Activated CD4-positive, alpha-beta T cell treated with anti-CD3 and anti-CD28 coated beads, Interleukin-2, amount 10 ng/mL, durations not matched to agents 7 days and 5 days (primary cell): ENCODE results near the gene GJD4. TPM values are rescaled to one million over a fixed set of nuclear protein-coding genes. Genes with fewer than 3 reads are reported as not detected.
A peak's percentile ranks its signal among the peaks of the same experiment; 100 is the strongest.

ENCODE experiments used
- CTCF ChIA-PET: fragments of 350-600 bp; sonication (Branson Sonifier 250); formaldehyde crosslinking; loops from one replicate; lab custom pipeline; 2021; ENCODE audit warnings: antibody characterized with exemption; lab: Charles Lee
- POLR2A ChIA-PET: fragments of 350-600 bp; sonication (Branson Sonifier 250); formaldehyde crosslinking; loops from one replicate; lab custom pipeline; 2021; ENCODE audit warnings: antibody characterized with exemption; lab: Charles Lee
- DNase-seq: peaks from one replicate; pipeline ENCODE4 v3.0.0-alpha.2; 2020
- H3K27ac Mint-ChIP-seq: one replicate; pipeline ENCODE4 v1.8.0; 2021; ENCODE audit warnings: mild to moderate bottlenecking, moderate library complexity, mixed read lengths
- H3K27me3 Mint-ChIP-seq: one replicate; pipeline ENCODE4 v1.8.0; 2021; ENCODE audit warnings: mixed read lengths
- H3K36me3 Mint-ChIP-seq: one replicate; pipeline ENCODE4 v1.8.0; 2021; ENCODE audit warnings: low read depth, mixed read lengths
- H3K4me1 Mint-ChIP-seq: one replicate; pipeline ENCODE4 v1.8.0; 2021; ENCODE audit warnings: mixed read lengths
- H3K4me3 Mint-ChIP-seq: one replicate; pipeline ENCODE4 v1.8.0; 2021; ENCODE audit warnings: mild to moderate bottlenecking, moderate library complexity, mixed read lengths
- H3K9me3 Mint-ChIP-seq: one replicate; pipeline ENCODE4 v1.8.0; 2021; ENCODE audit warnings: mixed read lengths
- total RNA-seq, 2 experiments: library from RNA; stranded (reverse); gene quantifications; one replicate each; pipeline ENCODE4 v1.2.3, GENCODE V29; 2021

GJD4 gene
- total RNA-seq, 2 experiments from 2014 or later = not detected

DNA sequence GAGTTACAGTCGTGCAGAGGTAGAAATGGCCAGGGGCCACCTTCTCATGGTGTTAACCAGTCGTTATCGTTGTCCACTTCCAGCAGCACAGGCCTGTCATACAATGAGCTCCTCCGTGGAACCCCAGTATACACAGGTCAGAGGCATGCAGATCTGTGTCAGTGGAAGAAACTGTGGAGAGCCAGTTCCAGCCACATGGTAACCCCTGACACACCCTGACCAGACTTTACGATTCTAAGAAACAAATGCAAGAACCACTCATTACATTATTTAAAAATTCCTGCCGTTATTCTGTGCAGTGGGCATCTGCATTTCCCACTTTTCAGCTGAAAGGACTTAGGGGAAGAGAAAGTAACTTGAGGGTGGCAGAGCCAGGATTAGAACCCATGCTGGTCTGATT lies 23.5 kb upstream of the GJD4 start:
- no peaks in the 10 kb centered on the region for H3K9me3 Mint-ChIP-seq
- H3K36me3 Mint-ChIP-seq = no peaks in the 10 kb centered on the region
- POLR2A ChIA-PET = no interaction called here
- CTCF ChIA-PET = no interaction called here
- no peak overlapping the region for H3K27ac Mint-ChIP-seq
- no peaks in the 10 kb centered on the region for H3K27me3 Mint-ChIP-seq
- H3K4me3 Mint-ChIP-seq = no peak overlapping the region
- no peak for DNase-seq
- peaks cover 1% of the 10 kb centered on the region for H3K4me1 Mint-ChIP-seq

GRCh38 chr10:35584946-35585345 lies 20.2 kb upstream of the GJD4 start:
- no peak overlapping the region for H3K4me3 Mint-ChIP-seq
- no peaks in the 10 kb centered on the region for H3K36me3 Mint-ChIP-seq
- H3K4me1 Mint-ChIP-seq = peaks cover 1% of the 10 kb centered on the region
- DNase-seq = no peak
- ChIA-PET CTCF (no interaction called here), POLR2A (no interaction called here)
- no peak overlapping the region for H3K27ac Mint-ChIP-seq
- H3K9me3 Mint-ChIP-seq = no peaks in the 10 kb centered on the region
- no peaks in the 10 kb centered on the region for H3K27me3 Mint-ChIP-seq

DNA sequence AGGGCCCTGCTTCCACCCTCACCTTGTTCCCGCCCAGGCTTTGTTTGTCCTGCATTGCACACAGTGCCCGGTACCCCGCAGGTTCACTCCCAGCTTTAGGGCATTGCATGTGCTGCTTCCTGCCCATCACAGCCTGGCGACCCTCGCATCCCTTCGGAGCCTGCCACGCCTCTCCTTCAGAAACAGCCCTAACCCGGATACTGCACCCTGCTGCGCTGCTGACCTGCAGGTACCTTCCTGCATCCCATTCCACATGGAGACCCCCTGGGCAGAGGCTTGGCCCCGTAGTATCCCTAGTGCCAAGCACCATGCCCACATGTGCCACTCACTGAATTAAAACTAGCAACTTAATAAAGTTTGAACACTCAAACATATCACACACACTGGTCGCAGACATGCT lies 19.8 kb upstream of the GJD4 start:
- Mint-ChIP-seq H3K4me1 (peaks cover 1% of the 10 kb centered on the region), H3K27ac (no peak overlapping the region), H3K36me3 (no peaks in the 10 kb centered on the region), H3K9me3 (no peaks in the 10 kb centered on the region), H3K27me3 (no peaks in the 10 kb centered on the region), H3K4me3 (no peak overlapping the region)
- DNase-seq = no peak
- POLR2A ChIA-PET = no interaction called here
- CTCF ChIA-PET = no interaction called here

- Mint-ChIP-seq H3K9me3 (no peaks in the 10 kb centered on the region), H3K27me3 (peaks cover 3% of the 10 kb centered on the region), H3K4me3 (no peak overlapping the region), H3K4me1 (peaks cover 1% of the 10 kb centered on the region), H3K27ac (no peak overlapping the region), H3K36me3 (no peaks in the 10 kb centered on the region)
- CTCF ChIA-PET = no interaction called here
- DNase-seq = no peak
- POLR2A ChIA-PET = no interaction called here
Observed at GRCh38 chr10:35585903-35586535, 19.1 kb upstream of the GJD4 start.

DNA sequence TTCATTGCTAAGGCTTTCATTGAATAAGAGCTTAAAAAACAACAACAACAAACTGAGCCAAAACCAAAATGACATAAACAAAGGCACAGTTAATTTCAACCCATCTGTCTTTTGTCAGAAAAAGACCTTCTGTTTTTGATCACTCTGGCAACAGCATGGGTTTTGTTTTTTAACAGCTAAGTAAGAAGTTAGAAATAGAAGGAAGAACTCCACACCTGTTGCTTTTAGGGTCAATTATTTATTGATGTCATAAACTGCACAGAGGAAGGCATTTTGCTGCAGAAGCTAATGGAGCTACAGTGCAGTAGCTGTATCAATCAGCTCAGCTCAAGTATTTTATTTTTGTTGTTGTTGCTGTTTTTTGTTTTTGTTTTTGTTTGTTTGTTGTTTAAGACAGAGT lies 16.3 kb upstream of the GJD4 start:
- no peak overlapping the region for H3K4me3 Mint-ChIP-seq
- POLR2A ChIA-PET = interaction anchor here (0.6 kb wide), 1 partner anchor 42 kb away, joined by 3 read pairs; no protein-coding TSS in a partner anchor
- DNase-seq = no peak

GRCh38 chr10:35592441-35592840 lies 12.7 kb upstream of the GJD4 start:
- POLR2A ChIA-PET = no interaction called here
- DNase-seq = no peak
- H3K4me1 Mint-ChIP-seq = no peaks in the 10 kb centered on the region
- peaks cover 3% of the 10 kb centered on the region for H3K9me3 Mint-ChIP-seq
- H3K27ac Mint-ChIP-seq = no peak overlapping the region
- H3K27me3 Mint-ChIP-seq = peaks cover 8% of the 10 kb centered on the region
- no peak overlapping the region for H3K4me3 Mint-ChIP-seq
- CTCF ChIA-PET = interaction anchor here (1.3 kb wide), 1 partner anchor 20 kb away, joined by 3 read pairs; no protein-coding TSS in a partner anchor
- H3K36me3 Mint-ChIP-seq = no peaks in the 10 kb centered on the region

More for the DNA sequence above, 16.3 kb upstream of the GJD4 start:
- CTCF ChIA-PET = no interaction called here
- Mint-ChIP-seq H3K4me1 (peaks cover 1% of the 10 kb centered on the region), H3K27ac (no peak overlapping the region), H3K9me3 (no peaks in the 10 kb centered on the region), H3K27me3 (peaks cover 8% of the 10 kb centered on the region), H3K36me3 (no peaks in the 10 kb centered on the region)

GRCh38 chr10:35594115-35595079 lies 10.7 kb upstream of the GJD4 start:
- Mint-ChIP-seq H3K4me3 (no peak overlapping the region), H3K9me3 (peaks cover 3% of the 10 kb centered on the region), H3K27ac (no peak overlapping the region), H3K4me1 (no peaks in the 10 kb centered on the region), H3K36me3 (no peaks in the 10 kb centered on the region), H3K27me3 (peaks cover 8% of the 10 kb centered on the region)
- ChIA-PET CTCF (no interaction called here), POLR2A (no interaction called here)
- DNase-seq = no peak

GRCh38 chr10:35595106-35595505 lies 10.0 kb upstream of the GJD4 start:
- ChIA-PET POLR2A (no interaction called here), CTCF (no interaction called here)
- H3K9me3 Mint-ChIP-seq = peaks cover 3% of the 10 kb centered on the region
- H3K27me3 Mint-ChIP-seq = peaks cover 10% of the 10 kb centered on the region
- H3K4me1 Mint-ChIP-seq = no peaks in the 10 kb centered on the region
- H3K36me3 Mint-ChIP-seq = no peaks in the 10 kb centered on the region
- no peak for DNase-seq
- H3K27ac Mint-ChIP-seq = no peak overlapping the region
- no peak overlapping the region for H3K4me3 Mint-ChIP-seq

GRCh38 chr10:35598379-35598778 lies 6.8 kb upstream of the GJD4 start:
- no peaks in the 10 kb centered on the region for H3K4me1 Mint-ChIP-seq
- ChIA-PET CTCF (no interaction called here), POLR2A (no interaction called here)
- H3K27ac Mint-ChIP-seq = no peak overlapping the region
- H3K4me3 Mint-ChIP-seq = no peak overlapping the region
- H3K27me3 Mint-ChIP-seq = peaks cover 6% of the 10 kb centered on the region
- no peak for DNase-seq
- peaks cover 3% of the 10 kb centered on the region for H3K9me3 Mint-ChIP-seq
- H3K36me3 Mint-ChIP-seq = no peaks in the 10 kb centered on the region

DNA sequence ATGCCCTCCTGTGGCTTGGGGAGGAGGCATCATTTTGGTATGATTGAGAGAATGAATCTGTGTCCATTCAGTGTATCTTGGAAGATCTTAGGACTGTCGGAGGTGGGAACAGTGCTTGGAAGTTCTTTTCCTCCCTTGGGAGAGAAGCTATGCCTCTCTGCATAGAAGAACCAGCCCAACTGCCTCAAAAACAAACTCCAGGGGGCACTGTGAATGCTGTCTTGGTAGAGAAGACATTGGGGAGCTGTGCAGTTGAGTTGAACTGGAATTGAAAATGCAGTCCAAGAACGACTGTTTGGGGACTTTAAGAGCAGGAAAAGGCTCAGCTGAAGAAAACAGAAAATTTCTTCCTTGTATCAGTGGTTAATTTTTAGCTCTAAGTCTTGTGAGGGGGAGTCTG lies 4.9 kb upstream of the GJD4 start:
- Mint-ChIP-seq H3K9me3 (peaks cover 3% of the 10 kb centered on the region), H3K36me3 (no peaks in the 10 kb centered on the region), H3K27ac (no peak overlapping the region), H3K4me3 (no peak overlapping the region), H3K4me1 (no peaks in the 10 kb centered on the region), H3K27me3 (peaks cover 18% of the 10 kb centered on the region)
- POLR2A ChIA-PET = no interaction called here
- CTCF ChIA-PET = no interaction called here
- DNase-seq = no peak

- CTCF ChIA-PET = no interaction called here
Observed at GRCh38 chr10:35606430-35606829, 1.3 kb downstream of the GJD4 start.

GRCh38 chr10:35607475-35608327 lies 2.6 kb downstream of the GJD4 start:
- DNase-seq = peak; percentile 10

More at GRCh38 chr10:35606430-35606829, 1.3 kb downstream of the GJD4 start:
- Mint-ChIP-seq H3K27ac (no peak overlapping the region), H3K27me3 (peaks cover 37% of the 10 kb centered on the region), H3K4me3 (no peak overlapping the region), H3K4me1 (peaks cover 6% of the 10 kb centered on the region), H3K36me3 (no peaks in the 10 kb centered on the region), H3K9me3 (peaks cover 2% of the 10 kb centered on the region)
- POLR2A ChIA-PET = no interaction called here
- DNase-seq = no peak

More at GRCh38 chr10:35607475-35608327, 2.6 kb downstream of the GJD4 start:
- peaks cover 2% of the 10 kb centered on the region for H3K9me3 Mint-ChIP-seq
- H3K4me3 Mint-ChIP-seq = peak overlapping the region; percentile 55
- no peaks in the 10 kb centered on the region for H3K36me3 Mint-ChIP-seq
- ChIA-PET CTCF (interaction anchor here (0.6 kb wide), 1 partner anchor 207 kb away, joined by 3 read pairs; no protein-coding TSS in a partner anchor), POLR2A (no interaction called here)
- H3K4me1 Mint-ChIP-seq = peaks cover 6% of the 10 kb centered on the region
- H3K27ac Mint-ChIP-seq = no peak overlapping the region
- H3K27me3 Mint-ChIP-seq = peaks cover 35% of the 10 kb centered on the region
